NCI-H1417 (cell line): ENCODE measurements around the gene NCOA4.
A peak's percentile ranks its signal among the peaks of the same experiment; 100 is the strongest.
"Not testable (repeated sequence)": the region's sequence is repeated elsewhere in the genome, so short reads cannot be mapped to it uniquely, and the experiment has no call there.

Experiments
- DNase-seq, 3 experiments: peaks; one replicate each; lab custom pipeline; 2025; lab: John Stamatoyannopoulos, UW

Gene NCOA4

DNA sequence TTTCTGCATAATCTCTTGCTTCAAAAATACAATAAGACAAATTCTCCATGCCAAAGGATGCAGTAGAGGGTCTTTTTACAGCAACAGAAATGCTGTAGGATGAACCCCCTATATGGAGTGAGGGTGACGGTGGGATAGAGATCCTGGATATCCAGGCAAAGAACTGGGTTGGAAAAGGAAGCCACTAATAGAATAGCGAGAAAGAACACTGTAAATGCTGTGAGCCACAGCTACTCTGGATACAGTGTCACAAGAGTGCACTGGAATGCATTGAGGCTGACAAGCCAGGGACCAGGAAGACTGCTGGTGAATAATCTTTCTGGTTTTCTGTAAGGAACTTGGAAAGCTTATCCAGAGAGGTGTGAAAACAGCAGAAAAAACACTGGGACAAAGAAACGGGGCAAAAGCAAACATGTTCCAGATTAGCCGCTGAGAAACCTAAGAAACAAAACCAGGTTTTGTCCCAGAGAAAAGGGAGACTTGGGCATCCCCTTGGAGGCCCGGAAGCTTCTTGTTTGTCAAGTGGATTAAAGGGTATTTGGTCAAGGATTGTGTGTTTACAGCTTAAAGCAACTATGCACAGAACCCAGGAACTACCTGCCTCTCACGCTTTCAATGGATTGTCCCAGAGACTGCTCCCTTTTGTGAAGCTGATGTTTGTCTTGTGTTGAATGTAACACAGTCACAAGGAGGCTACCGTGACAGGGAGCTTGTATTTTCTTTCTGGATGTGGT is 21.8 kb upstream of the NCOA4 start:
- no peak for DNase-seq

DNA sequence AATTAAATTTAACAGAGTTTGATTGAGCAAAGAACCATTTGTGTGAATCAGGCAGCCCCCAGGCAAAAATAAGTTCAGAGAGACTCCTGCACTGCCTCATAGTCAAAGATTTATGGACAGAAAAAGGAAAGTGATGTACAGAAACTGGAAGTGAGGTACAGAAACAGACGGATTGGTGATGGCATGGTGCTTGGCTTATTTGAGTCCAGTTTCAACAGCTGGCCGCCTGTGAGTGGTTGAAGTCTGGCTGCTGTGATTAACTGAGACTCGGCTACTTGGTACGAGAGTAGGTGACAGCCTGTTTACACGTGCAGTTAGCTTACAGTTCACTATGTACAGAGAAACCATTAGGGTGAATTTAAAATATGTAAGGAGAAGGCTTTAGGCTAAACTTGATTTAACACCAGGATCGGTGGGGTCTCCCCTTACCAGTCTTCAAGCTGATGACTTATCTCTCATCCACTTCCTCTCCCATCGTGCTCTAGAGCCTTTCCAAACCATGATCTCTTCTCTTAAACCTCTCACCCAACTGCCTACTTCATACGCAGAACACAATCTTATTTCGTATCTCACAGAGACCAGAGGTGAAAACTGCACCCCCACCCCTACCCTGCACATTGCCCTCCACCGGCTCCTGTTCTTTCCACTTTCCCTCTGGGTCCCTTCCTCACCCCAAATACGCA is 20.7 kb upstream of the NCOA4 start:
- peak in 1 of 3 experiments; percentile 49 for DNase-seq

DNA sequence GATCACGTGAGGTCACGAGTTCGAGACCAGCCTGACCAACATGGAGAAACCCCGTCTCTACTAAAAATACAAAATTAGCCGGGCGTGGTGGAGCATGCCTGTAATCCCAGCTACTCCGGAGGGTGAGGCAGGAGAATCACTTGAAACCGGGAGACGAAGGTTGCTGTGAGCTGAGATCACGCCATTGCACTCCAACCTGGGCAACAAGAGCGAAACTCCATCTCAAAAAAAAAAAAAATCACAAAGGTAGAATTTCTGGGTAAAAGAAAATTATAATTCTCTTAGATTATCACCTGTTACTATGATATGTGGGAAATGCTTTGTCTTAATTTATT is 19.0 kb upstream of the NCOA4 start:
- not testable (repeated sequence) for DNase-seq

DNA sequence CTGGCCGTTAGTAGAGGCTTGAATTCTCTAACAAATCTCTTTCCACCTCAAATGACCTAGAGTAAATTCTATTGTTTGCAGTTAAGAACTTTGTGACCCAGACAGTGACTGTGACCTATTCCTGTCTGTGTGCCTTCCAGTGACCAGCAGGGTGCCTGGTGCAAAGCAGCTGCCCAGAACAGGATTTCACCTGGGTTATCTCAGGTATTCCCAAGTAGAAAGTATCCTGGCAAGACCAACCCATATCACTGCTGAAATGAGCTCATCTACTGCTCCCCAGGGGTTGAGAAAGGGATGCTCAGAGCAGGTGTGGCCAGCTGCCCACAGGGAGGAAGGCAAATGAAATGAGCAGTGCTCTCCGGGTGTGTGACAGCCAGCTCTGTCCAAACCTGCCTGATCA is 17.7 kb upstream of the NCOA4 start:
- DNase-seq: peak in 2 of 3 experiments; percentile 32 to 60

DNA sequence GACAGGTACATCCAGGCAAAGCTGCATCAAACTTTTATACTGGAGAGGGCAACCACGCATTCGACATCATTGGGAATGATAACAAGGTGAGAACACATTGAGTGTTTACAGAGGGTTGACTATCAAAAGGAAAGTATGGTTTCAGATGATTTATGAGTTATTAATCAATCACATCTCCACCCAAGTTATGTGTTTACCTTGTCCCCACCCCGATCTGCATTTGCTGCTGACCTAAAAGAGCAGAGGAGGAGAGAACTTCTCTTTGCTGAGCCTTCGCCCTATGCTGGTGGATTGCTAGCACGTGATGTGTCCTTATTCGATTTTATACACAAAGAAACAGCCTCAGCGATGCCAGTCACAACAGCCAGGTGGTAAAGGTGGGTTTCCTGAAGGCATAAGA is 15.8 kb upstream of the NCOA4 start, which contains the start of gene MSMB:
Gene MSMB (minus strand): TSS at position 9 of the 400 bp plus-strand sequence. CDS start 32 bp downstream, outside the sequence.
- DNase-seq: peak in 1 of 3 experiments; percentile 8

DNA sequence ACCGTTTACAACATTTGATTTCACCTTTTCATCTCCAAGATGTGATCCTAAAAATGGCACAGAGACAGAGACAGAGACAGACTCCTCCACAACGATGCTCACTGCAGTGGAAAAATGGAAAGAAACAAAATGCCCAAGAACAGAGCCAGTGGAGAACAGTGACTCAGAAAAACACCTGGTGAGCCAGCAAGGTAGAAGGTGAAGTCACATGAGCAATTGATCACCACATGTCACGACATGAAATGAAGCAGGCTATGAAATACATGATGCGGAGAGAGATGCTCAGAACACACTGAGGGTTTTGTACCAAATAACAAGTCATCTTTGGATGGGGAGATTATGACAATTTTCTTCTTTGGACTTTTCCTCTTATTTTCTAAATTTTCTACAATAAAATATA is 12.1 kb upstream of the NCOA4 start:
- peak in 1 of 3 experiments; percentile 1 for DNase-seq

DNA sequence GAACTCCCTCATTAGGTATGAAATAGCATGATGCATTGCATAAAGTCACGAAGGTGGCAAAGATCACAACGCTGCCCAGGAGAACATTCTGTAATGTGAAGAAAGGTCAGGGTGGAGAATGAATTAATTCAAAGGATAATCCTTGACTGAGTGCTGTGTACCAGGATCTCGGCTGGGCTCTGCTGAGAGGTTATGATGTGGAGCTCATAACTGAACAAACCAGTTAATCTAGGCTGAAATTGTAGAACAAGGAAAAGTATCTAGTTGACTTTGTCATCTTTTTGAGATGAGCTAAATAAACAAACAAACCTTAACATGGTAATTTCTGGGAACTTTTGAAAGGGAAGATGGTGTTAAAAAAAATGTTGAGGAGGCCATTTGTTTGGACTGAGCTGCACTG is 9.6 kb upstream of the NCOA4 start:
- no peak for DNase-seq

DNA sequence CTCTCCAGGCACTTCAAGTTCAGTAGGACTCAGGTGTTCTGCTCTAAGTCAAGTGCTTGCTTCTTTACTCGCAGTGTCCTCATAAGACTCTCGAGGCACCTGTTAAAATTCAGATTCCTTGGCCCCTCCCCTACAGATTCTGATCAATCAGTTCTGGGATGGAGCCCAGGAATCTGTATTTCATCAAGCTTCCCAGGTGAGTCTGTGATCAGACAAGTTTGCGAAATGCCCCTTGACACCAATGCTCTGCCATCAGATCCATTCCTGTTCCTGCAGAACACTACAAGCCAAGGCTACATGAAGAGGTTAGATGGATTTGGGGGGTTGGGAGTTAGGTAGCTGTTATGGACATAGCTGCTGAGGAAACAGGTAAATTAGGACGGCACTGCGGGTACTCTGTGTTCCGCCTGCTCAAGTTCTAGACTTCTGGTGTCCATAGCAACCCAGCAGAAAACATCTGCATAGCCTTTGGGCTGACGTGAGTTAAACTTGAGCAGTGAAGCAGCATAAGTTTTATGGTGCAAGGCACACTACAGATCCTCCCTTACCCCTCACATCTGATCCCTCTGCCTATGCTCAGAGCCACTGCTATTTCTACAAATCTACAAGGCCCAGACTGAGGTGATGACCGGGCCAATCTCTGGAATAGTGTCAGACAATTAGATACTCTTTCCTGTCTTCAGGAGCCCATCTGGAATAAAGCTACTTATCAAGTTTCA is 6.8 kb upstream of the NCOA4 start:
- no peak for DNase-seq

DNA sequence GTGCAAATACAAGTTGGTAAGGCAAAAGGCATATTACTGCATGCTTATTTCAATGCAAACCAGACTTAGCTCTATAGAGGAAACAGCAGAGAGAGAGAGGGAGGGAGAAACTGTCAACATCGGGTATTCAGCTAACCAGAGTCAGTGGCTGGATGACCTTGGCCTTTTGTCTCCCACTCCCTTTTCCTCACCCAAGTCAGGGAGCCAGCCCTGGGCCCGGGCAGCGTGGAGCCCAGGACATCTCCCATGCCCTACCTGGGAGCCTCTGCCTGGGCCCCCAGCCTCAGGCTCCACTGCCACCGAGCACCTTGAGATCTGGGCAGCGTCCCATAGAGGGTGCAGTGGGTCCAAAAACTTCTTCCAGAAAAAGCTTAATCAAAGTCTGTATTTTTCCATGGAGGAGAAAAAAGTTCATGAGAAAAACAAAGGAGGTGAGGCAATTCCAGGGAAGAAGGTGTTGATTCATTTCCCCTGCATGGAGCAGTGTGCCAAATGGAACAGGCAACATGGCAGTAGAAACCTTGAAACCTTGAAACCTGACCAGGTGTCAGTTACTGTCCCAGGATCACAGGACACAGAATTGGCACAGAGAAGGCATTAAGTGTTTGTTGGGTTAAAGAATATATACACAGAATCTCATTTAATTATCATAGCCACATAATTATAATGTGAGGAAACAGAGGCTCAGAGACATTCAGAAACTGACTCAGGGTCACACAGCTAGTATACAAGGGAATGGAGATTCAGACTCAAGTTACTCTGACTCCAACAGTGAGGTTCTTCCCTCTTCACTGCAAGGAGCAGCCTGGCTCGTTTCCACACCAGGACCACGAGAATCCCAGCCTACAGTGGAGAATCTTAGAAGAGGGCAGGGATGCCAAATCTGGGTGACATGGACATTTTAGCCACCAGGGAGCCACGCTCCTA is 5.8 kb upstream of the NCOA4 start:
- no peak for DNase-seq

DNA sequence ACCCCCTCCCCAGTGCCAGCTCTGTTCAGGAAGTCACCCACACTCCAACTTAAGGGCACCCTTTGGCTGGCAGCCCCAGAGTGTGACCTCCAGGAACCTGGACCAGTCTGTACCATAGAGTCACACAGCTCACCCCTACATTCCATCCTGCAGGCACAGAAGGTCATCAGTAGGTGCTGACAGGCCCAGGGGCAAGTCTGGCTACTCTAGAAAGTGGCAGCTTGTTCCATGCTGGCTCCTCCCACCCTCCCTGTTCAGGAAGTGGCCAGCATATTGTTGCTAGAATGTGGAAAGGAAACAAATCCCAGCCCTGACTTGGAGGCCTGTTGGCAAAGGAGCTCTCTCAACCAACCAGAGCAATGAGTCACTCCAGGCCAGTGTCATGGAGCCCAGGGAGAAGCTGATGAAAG is 3.2 kb upstream of the NCOA4 start:
- no peak for DNase-seq

DNA sequence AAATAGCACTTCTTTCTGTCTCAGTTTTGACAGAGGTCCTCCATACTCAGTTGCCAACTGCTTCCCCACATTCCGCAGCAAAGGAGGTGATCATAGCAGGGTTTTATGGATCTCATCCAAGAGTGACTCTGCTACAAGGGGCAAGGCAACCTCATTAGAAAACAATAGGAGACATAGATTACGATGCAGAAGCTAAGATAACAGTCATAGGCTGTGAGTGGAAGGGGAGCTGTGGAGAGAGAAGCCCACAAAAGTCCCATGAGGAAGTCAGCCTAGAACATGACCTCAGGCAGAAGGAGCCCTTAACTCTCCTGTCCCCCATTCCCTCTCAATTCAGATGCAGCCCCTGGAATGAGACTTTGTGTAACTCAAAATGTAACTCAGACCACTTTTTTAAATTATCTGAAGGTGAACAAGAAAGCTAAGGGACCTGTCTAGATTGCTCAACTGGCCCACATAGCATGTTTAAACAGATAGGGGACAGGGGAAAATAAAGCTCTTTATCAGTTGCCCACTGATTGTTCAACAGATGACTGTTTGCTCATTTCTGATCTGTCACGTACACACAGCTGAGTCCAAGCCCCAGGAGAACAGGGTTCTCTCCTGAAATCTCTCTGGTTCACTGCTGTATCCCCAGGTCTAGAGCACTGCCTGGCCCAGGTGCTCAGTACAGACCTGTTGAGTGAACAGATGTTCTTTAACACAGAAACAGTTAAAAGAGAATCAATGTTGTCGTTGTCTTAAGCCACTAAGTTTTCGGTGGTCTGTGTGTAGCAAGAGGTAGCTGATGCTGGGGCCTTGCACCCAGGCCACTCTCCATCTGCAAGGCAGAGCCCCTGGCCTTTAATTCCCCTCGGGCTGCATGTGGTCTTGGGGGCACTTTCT is 1.5 kb upstream of the NCOA4 start:
- no peak for DNase-seq

DNA sequence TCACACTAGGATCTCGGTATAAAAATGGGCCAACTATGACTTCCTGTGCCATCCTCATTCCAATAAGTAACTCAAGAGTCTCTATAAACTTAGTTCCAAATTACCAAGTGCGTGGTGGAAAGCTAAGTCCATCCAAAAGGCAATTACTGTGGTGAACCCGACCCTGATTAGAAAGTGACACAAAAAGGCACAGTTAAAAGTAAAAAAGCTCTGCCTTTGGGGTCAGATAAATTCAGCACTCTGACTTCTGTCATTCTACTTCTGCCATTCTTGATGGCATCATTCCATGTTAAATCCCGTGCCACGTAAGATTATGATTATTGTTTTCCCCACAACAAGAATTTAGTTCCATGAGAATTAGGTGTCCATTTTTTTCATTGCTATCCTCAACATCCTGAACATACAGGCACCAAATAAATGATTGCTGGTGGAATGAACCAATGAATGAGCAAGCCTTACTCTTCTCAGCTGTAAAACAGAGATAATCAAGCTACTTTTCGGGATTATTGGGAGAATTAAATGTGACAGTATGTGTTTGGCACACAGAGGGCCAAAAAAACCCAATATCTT is 877 bp downstream of the NCOA4 start:
- no peak for DNase-seq

DNA sequence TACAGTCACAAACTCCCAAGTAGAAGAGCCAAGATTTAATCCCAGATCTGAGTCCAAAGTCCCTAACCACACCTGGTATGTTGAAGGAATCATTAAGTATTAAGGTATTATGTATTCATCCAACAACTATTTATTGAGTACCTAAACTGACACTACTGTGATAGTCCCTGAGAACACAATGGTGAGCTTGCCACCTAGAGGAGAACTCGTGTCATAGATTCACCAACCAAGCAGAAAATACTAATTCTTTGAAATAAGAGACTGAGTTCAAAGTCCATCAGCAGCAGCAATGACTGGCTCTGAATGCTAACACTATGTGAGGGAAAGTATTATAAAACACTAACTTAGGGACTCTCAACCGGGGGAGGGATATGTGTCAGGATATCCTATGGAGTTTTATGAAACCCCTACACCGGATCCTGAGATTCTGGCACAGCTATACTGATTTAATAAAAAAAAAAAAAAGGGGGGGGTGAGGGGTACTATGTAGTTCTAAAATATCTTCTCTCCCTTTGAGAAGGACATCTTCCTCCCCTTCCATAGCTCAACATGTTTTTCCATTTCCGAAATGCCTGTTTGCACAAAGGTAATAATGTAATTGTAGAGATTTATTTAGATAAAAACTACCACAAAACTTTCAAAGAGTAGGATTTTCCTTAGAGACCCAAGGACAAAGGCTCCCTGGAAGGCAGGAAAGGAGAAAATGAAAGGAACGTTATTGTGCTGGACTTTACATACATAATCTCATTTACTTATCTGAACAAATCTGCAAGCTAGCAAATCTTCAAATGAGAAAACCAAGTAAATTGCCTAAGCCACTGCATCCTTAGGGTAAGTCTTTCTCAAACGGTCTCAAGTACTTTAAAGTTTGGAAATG is 1.6 kb downstream of the NCOA4 start:
- peak in 1 of 3 experiments; percentile 46 for DNase-seq

DNA sequence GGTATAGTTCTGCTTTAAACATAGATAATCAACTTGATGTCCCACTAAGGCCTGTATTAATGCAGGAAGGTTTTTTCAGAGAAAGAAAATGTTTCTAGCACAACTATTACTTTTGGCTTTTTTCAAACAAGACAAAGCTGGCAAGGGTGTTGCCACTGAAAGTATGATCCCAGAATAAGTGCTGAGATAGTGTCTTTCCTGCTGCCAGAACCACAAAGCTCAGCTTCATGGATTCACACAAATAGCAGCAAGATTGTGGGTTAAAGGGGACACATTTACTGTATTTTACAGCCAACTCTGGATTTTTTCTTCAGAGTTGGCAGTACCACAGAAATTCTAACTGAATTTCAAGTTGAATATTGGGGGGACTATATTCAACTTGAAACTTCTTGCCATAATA is 4.3 kb downstream of the NCOA4 start:
- no peak for DNase-seq

DNA sequence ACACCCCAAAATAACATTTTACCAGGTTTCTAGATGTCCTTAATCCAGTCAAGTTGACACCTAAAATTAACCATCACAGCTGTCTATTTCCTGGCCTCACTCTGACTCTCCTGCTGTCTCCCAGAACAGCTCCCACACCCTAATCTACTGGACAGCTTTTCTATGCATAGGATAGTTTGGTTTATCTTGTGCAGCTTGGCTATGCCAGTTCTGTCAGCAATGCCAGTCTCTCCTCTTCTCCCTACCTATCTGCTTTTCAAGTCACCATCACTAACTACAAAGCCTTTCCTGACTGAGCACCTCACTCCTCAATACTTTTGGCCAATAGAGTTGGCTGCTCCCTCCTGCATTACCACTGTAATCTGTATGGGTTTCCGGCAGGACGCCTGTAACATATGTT is 5.0 kb downstream of the NCOA4 start:
- DNase-seq: no peak

DNA sequence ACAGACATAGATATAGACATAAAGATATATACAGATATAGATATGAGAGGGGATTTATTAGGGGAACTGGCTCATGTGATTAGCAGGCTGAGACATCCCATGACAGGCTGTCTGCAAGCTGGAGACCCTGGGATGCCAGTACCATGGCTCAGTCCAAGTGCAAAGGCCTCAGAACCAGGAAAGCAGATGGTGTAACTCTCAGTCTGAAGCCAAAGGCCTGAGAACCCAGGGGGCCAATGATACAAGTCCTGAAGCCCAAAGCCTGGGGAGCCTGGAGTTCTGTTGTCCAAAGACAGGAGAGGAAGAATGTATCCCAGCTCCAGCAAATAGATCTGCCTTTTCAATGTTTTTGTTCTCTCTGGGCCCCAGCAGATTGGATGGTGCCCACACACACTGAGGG is 5.5 kb downstream of the NCOA4 start:
- no peak for DNase-seq

DNA sequence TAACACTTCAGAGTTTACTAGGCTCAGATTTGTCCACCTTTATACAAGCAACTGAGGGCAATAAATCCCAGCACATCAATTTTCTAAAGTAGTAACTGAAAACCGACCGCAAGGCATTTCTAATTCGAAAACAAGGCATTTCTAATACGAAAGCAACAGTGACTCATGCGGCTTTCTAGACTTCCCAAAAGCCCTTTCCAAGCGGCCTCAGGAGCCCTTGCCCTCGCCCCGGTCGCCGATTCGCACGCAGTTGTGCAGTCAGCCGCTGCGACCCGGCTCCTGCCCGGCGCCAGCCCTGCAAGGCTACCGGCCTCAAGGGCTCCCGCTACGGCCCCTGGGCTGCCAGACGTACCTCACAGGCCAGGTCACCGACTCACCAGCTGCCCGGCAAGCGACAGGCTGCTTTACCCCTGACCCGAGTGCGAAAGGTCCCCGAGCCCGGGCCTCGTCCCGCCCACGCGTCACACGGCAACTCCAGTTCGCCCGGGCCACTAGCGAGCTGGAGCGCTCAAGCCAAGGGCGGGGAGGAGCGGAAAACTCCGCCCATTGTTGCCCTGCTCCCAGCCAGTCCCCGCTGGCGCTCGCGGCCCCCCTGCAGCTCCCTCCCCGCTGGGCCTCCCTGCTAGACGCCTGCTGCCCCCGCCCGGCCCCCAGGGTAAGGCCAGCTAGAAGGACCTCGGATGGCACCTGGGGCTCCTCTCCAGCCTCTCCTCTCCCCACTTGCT is 7.3 kb downstream of the NCOA4 start:
- DNase-seq: peak; percentile 43 to 88 (median 84)

DNA sequence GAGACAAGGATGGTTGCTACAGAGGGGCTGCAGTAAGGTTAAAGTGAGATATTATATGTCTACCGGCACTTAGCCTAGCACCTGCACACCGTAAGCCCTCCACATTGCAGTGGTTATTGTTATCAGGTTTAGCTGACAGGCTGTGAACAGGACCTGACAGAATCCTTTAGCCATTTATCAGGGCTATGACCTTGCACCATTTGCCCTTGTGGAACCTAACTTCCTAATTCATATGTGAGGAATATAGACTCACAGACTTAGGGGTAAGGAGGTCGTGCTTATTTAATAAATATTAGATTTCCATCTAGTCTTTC is 10.1 kb downstream of the NCOA4 start:
- no peak for DNase-seq
